Measurements from ENCODE around the gene NSA2. TPM values are rescaled to one million over a fixed set of nuclear protein-coding genes. Genes with fewer than 3 reads are reported as not detected.
"Not testable (repeated sequence)": the region's sequence is repeated elsewhere in the genome, so short reads cannot be mapped to it uniquely, and the experiment has no call there.

The NSA2 gene
- total RNA-seq, 5 donors from 2014 or later (not counting 1 experiment from before 2014, with no cell fraction given), result 81.8 to 142 (median 126) TPM

- H3K27ac ChIP-seq (ENCODE audit: low read length); H3K9me3 Mint-ChIP-seq; H3K4me3 ChIP-seq (ENCODE audit: control insufficient read depth in 1 of 2, extremely low read depth in 1 of 2, low read length in 1 of 2); H3K27me3 ChIP-seq (replicated peaks in 1 of 2; ENCODE audit: control insufficient read depth in 2 of 2, extremely low read depth in 1 of 2, insufficient read depth in 2 of 2, low read length in 1 of 2); H3K4me1 ChIP-seq (ENCODE audit: control insufficient read depth in 1 of 2, extremely low read depth in 1 of 2, insufficient read depth in 2 of 2, low read length in 2 of 2); H3K27me3 Mint-ChIP-seq; H3K27ac Mint-ChIP-seq; H3K4me3 Mint-ChIP-seq; CTCF ChIA-PET; ATAC-seq (replicated peaks in 1 of 4); DNase-seq; H3K4me1 Mint-ChIP-seq; H3K9me3 ChIP-seq: not testable (repeated sequence)
- WGBS (ENCODE audit: insufficient coverage), result no CpG with 5 or more reads among the region's 4 CpGs
- peaks cover 61% of the 10 kb centered on the region for H3K36me3 Mint-ChIP-seq
- peaks cover 14 to 61% of the 10 kb centered on the region in 2 donors for H3K36me3 ChIP-seq (ENCODE audit: control insufficient read depth in 2 of 2, extremely low read depth in 1 of 2, insufficient read depth in 1 of 2, low read length in 1 of 2)
- POLR2A ChIA-PET, result interaction anchor here in 1 of 2 donors (0.6 kb wide), 1 partner anchor 28 kb away, joined by 3 read pairs; no protein-coding TSS in a partner anchor
Observed at GRCh38 chr5:74748742-74749141, 18.3 kb upstream of the NSA2 start.

- ATAC-seq (replicated peaks in 1 of 4) (no peak), DNase-seq (no peak)
- ChIA-PET CTCF (interaction anchor here (0.6 to 1.1 kb wide), 2 partner anchors 12 to 78 kb away, joined by 3 to 4 read pairs; no protein-coding TSS in a partner anchor), POLR2A (interaction anchor here in 1 of 2 donors (0.6 kb wide), 2 partner anchors 34 to 629 kb away, joined by 3 to 4 read pairs; no protein-coding TSS in a partner anchor)
- peaks cover 0 to 4% (median 2%) of the 10 kb centered on the region in 3 donors for H3K9me3 Mint-ChIP-seq
- peaks cover 11 to 46% of the 10 kb centered on the region in 2 donors for H3K36me3 ChIP-seq (ENCODE audit: control insufficient read depth in 2 of 2, extremely low read depth in 1 of 2, insufficient read depth in 1 of 2, low read length in 1 of 2)
- no peak overlapping the region for H3K27ac ChIP-seq (ENCODE audit: low read length)
- H3K27me3 Mint-ChIP-seq, result no peaks in the 10 kb centered on the region
- peaks cover 16% of the 10 kb centered on the region in 2 experiments for H3K4me1 ChIP-seq (ENCODE audit: control insufficient read depth in 1 of 2, extremely low read depth in 1 of 2, insufficient read depth in 2 of 2, low read length in 2 of 2)
- no peak overlapping the region for H3K27ac Mint-ChIP-seq
- no CpG with 5 or more reads among the region's 1 CpG for WGBS (ENCODE audit: insufficient coverage)
- no peak overlapping the region for H3K4me3 Mint-ChIP-seq
- no peaks in the 10 kb centered on the region for H3K9me3 ChIP-seq
- H3K36me3 Mint-ChIP-seq, result peaks cover 41% of the 10 kb centered on the region
- no peak overlapping the region for H3K4me3 ChIP-seq (ENCODE audit: control insufficient read depth in 1 of 2, extremely low read depth in 1 of 2, low read length in 1 of 2)
- H3K4me1 Mint-ChIP-seq, result peaks cover 25 to 41% (median 40%) of the 10 kb centered on the region in 3 donors
- H3K27me3 ChIP-seq (replicated peaks in 1 of 2; ENCODE audit: control insufficient read depth in 2 of 2, extremely low read depth in 1 of 2, insufficient read depth in 2 of 2, low read length in 1 of 2), result no peaks in the 10 kb centered on the region
Observed at GRCh38 chr5:74761241-74761640, 5.8 kb upstream of the NSA2 start.

GRCh38 chr5:74762599-74762998 is 4.5 kb upstream of the NSA2 start:
- no CpG with 5 or more reads among the region's 2 CpGs for WGBS (ENCODE audit: insufficient coverage)
- peaks cover 34% of the 10 kb centered on the region for H3K36me3 Mint-ChIP-seq
- POLR2A ChIA-PET, result no interaction called here

GRCh38 chr5:74763504-74763903 is 3.5 kb upstream of the NSA2 start:
- CTCF ChIA-PET, result interaction anchor here in 1 of 2 donors (0.5 kb wide), 1 partner anchor 8 kb away, joined by 4 read pairs; no protein-coding TSS in a partner anchor
- no peaks in the 10 kb centered on the region for H3K9me3 ChIP-seq
- H3K27me3 ChIP-seq (replicated peaks in 1 of 2; ENCODE audit: control insufficient read depth in 2 of 2, extremely low read depth in 1 of 2, insufficient read depth in 2 of 2, low read length in 1 of 2), result no peaks in the 10 kb centered on the region
- peaks cover 4 to 28% of the 10 kb centered on the region in 2 donors for H3K36me3 ChIP-seq (ENCODE audit: control insufficient read depth in 2 of 2, extremely low read depth in 1 of 2, insufficient read depth in 1 of 2, low read length in 1 of 2)
- DNase-seq (no peak), ATAC-seq (replicated peaks in 1 of 4) (no peak)
- H3K4me1 ChIP-seq (ENCODE audit: control insufficient read depth in 1 of 2, extremely low read depth in 1 of 2, insufficient read depth in 2 of 2, low read length in 2 of 2), result peaks cover 23 to 25% of the 10 kb centered on the region in 2 experiments
- no peak overlapping the region for H3K27ac Mint-ChIP-seq
- no peak overlapping the region for H3K4me3 ChIP-seq (ENCODE audit: control insufficient read depth in 1 of 2, extremely low read depth in 1 of 2, low read length in 1 of 2)
- H3K9me3 Mint-ChIP-seq, result no peaks in the 10 kb centered on the region
- peaks cover 32 to 56% (median 55%) of the 10 kb centered on the region in 3 donors for H3K4me1 Mint-ChIP-seq
- POLR2A ChIA-PET, result interaction anchor here (0.6 kb wide), 3 partner anchors 20 to 612 kb away, joined by 3 to 4 read pairs (median 4); no protein-coding TSS in a partner anchor
- H3K27ac ChIP-seq (ENCODE audit: low read length), result no peak overlapping the region
- peaks cover 27% of the 10 kb centered on the region for H3K36me3 Mint-ChIP-seq
- H3K4me3 Mint-ChIP-seq, result no peak overlapping the region
- no peaks in the 10 kb centered on the region for H3K27me3 Mint-ChIP-seq

More at GRCh38 chr5:74762599-74762998, 4.5 kb upstream of the NSA2 start:
- Histone ChIP-seq H3K36me3 (ENCODE audit: control insufficient read depth in 2 of 2, extremely low read depth in 1 of 2, insufficient read depth in 1 of 2, low read length in 1 of 2) (peaks cover 8 to 36% of the 10 kb centered on the region in 2 donors), H3K4me1 (ENCODE audit: control insufficient read depth in 1 of 2, extremely low read depth in 1 of 2, insufficient read depth in 2 of 2, low read length in 2 of 2) (peaks cover 17% of the 10 kb centered on the region in 2 experiments), H3K9me3 (no peaks in the 10 kb centered on the region), H3K4me3 (ENCODE audit: control insufficient read depth in 1 of 2, extremely low read depth in 1 of 2, low read length in 1 of 2) (no peak overlapping the region), H3K27me3 (replicated peaks in 1 of 2; ENCODE audit: control insufficient read depth in 2 of 2, extremely low read depth in 1 of 2, insufficient read depth in 2 of 2, low read length in 1 of 2) (no peaks in the 10 kb centered on the region), H3K27ac (ENCODE audit: low read length) (no peak overlapping the region)
- DNase-seq (no peak), ATAC-seq (replicated peaks in 1 of 4) (no peak)
- Mint-ChIP-seq H3K9me3 (no peaks in the 10 kb centered on the region), H3K4me1 (peaks cover 25 to 49% (median 47%) of the 10 kb centered on the region in 3 donors), H3K27me3 (no peaks in the 10 kb centered on the region), H3K27ac (no peak overlapping the region), H3K4me3 (no peak overlapping the region)
- CTCF ChIA-PET, result no interaction called here

- no peaks in the 10 kb centered on the region for H3K9me3 Mint-ChIP-seq
- CTCF ChIA-PET, result interaction anchor here (0.6 to 0.8 kb wide), 3 partner anchors 44 to 981 kb away, joined by 3 to 5 read pairs (median 3); no protein-coding TSS in a partner anchor
Observed at GRCh38 chr5:74765201-74765600, 1.8 kb upstream of the NSA2 start.

GRCh38 chr5:74765929-74766328 is 1.1 kb upstream of the NSA2 start:
- DNase-seq, result peak in 1 of 35 experiments; percentile 7
- Mint-ChIP-seq H3K27ac (no peak overlapping the region), H3K27me3 (no peaks in the 10 kb centered on the region), H3K4me1 (peaks cover 23 to 58% (median 54%) of the 10 kb centered on the region in 3 donors), H3K4me3 (peak overlapping the region; percentile 99 to 100 (median 99)), H3K36me3 (peaks cover 27% of the 10 kb centered on the region), H3K9me3 (no peaks in the 10 kb centered on the region)
- Histone ChIP-seq H3K4me3 (ENCODE audit: control insufficient read depth in 1 of 2, extremely low read depth in 1 of 2, low read length in 1 of 2) (peak overlapping the region; percentile 76 to 96), H3K9me3 (no peaks in the 10 kb centered on the region), H3K27me3 (replicated peaks in 1 of 2; ENCODE audit: control insufficient read depth in 2 of 2, extremely low read depth in 1 of 2, insufficient read depth in 2 of 2, low read length in 1 of 2) (no peaks in the 10 kb centered on the region), H3K36me3 (ENCODE audit: control insufficient read depth in 2 of 2, extremely low read depth in 1 of 2, insufficient read depth in 1 of 2, low read length in 1 of 2) (peaks cover 0 to 31% of the 10 kb centered on the region in 2 donors), H3K4me1 (ENCODE audit: control insufficient read depth in 1 of 2, extremely low read depth in 1 of 2, insufficient read depth in 2 of 2, low read length in 2 of 2) (peaks cover 23 to 25% of the 10 kb centered on the region in 2 experiments), H3K27ac (ENCODE audit: low read length) (no peak overlapping the region)
- ChIA-PET CTCF (interaction anchor here (0.8 to 1.3 kb wide), 3 partner anchors 153 to 956 kb away, joined by 3 to 5 read pairs (median 3); partner anchors contain the start of gene HMGCR (in 1 of the 2)), POLR2A (no interaction called here)
- 68% methylated on average over 17 of the region's 27 CpGs for WGBS (ENCODE audit: insufficient coverage)
- ATAC-seq (replicated peaks in 1 of 4), result no peak

More at GRCh38 chr5:74765201-74765600, 1.8 kb upstream of the NSA2 start:
- WGBS (ENCODE audit: insufficient coverage), result 88% methylated on average over 3 of the region's 9 CpGs
- H3K27me3 ChIP-seq (replicated peaks in 1 of 2; ENCODE audit: control insufficient read depth in 2 of 2, extremely low read depth in 1 of 2, insufficient read depth in 2 of 2, low read length in 1 of 2), result no peaks in the 10 kb centered on the region
- no peaks in the 10 kb centered on the region for H3K9me3 ChIP-seq
- Mint-ChIP-seq H3K27me3 (no peaks in the 10 kb centered on the region), H3K4me1 (peaks cover 30 to 59% (median 57%) of the 10 kb centered on the region in 3 donors), H3K36me3 (peaks cover 28% of the 10 kb centered on the region), H3K4me3 (peak overlapping the region; percentile 63 to 100 (median 99)), H3K27ac (peak overlapping the region in 1 of 2 donors; percentile 41)
- POLR2A ChIA-PET, result interaction anchor here (0.6 to 0.7 kb wide), 2 partner anchors 19 to 463 kb away, joined by 6 to 8 read pairs; no protein-coding TSS in a partner anchor
- DNase-seq, result no peak
- peaks cover 23 to 25% of the 10 kb centered on the region in 2 experiments for H3K4me1 ChIP-seq (ENCODE audit: control insufficient read depth in 1 of 2, extremely low read depth in 1 of 2, insufficient read depth in 2 of 2, low read length in 2 of 2)
- H3K4me3 ChIP-seq (ENCODE audit: control insufficient read depth in 1 of 2, extremely low read depth in 1 of 2, low read length in 1 of 2), result no peak overlapping the region
- ATAC-seq (replicated peaks in 1 of 4), result no peak
- H3K27ac ChIP-seq (ENCODE audit: low read length), result no peak overlapping the region
- H3K36me3 ChIP-seq (ENCODE audit: control insufficient read depth in 2 of 2, extremely low read depth in 1 of 2, insufficient read depth in 1 of 2, low read length in 1 of 2), result peaks cover 0 to 30% of the 10 kb centered on the region in 2 donors
